K562 treated with DMSO at 1 percent for 24 hours (cell line): Measurements from ENCODE around the gene CD79B. TPM values are rescaled to one million over a fixed set of nuclear protein-coding genes. Genes with fewer than 3 reads are reported as not detected.

Experiments
- total RNA-seq: library from RNA; unstranded; fragments of 300-600 nt; gene quantifications from 2 replicates; pipeline ENCODE4 v1.2.3, GENCODE V29; 2022; ENCODE audit warnings: low read depth; ENCODE audit not compliant: insufficient read depth

The CD79B gene
- total RNA-seq: 0.27 TPM in 1 of 2 replicates, not detected in the other

GRCh38 chr17:63931981-63932561 is at the start of gene CD79B:
Gene CD79B (minus strand): TSS chr17:63932331. CDS start chr17:63932261, 70 bp downstream.

GRCh38 chr17:63972796-63973195 is 40.7 kb upstream of the CD79B start, which contains the start of gene SCN4A:
Gene SCN4A (minus strand): TSS chr17:63972918. CDS start chr17:63972841, 77 bp downstream.

GRCh38 chr17:63918789-63919305 is 13.3 kb downstream of the CD79B start, which contains the start of gene GH1:
Gene GH1 (minus strand): TSS chr17:63918839. CDS start chr17:63918776, 63 bp downstream.

GRCh38 chr17:63911041-63911635 is 21.0 kb downstream of the CD79B start, which contains the start of gene CSHL1:
Gene CSHL1 (minus strand): TSS chr17:63911258. CDS start chr17:63911196, 62 bp downstream.

GRCh38 chr17:63896524-63897354 is 35.4 kb downstream of the CD79B start, which contains the start of gene CSH1:
Gene CSH1 (minus strand): TSS chr17:63896574. CDS start chr17:63896511, 63 bp downstream.

GRCh38 chr17:63881935-63882601 is 50.1 kb downstream of the CD79B start, which contains the start of gene GH2:
Gene GH2 (minus strand): TSS chr17:63881944. CDS start chr17:63881801, 143 bp downstream.

Other genes starting within 250 kb of the CD79B start
- gene LIMD2, start 232.2 kb downstream of the CD79B start, total RNA-seq: 6.0 and 9.2 TPM in 2 replicates
- gene STRADA, start 190.5 kb downstream of the CD79B start, total RNA-seq: 45.4 and 47.0 TPM in 2 replicates
- 57.2 and 62.5 TPM in 2 replicates for gene CCDC47, start 158.7 kb downstream of the CD79B start, total RNA-seq
- 37.1 and 46.5 TPM in 2 replicates for gene DDX42, start 158.2 kb downstream of the CD79B start, total RNA-seq
- gene PSMC5, start 104.9 kb downstream of the CD79B start, total RNA-seq: 172 and 182 TPM in 2 replicates
- gene FTSJ3, start 104.7 kb downstream of the CD79B start, total RNA-seq: 26.5 and 33.7 TPM in 2 replicates
- 87.9 and 96.8 TPM in 2 replicates for gene SMARCD2, start 89.6 kb downstream of the CD79B start, total RNA-seq
- 0.38 and 1.4 TPM in 2 replicates for gene CSH2, start 58.7 kb downstream of the CD79B start, total RNA-seq
- gene GH2, start 50.4 kb downstream of the CD79B start, total RNA-seq: not detected in 2 replicates
- gene CSH1, start 35.8 kb downstream of the CD79B start, total RNA-seq: not detected in 2 replicates
- not detected in 2 replicates for gene CSHL1, start 21.1 kb downstream of the CD79B start, total RNA-seq
- not detected in 2 replicates for gene GH1, start 13.5 kb downstream of the CD79B start, total RNA-seq
- 0.43 and 0.53 TPM in 2 replicates for gene SCN4A, start 40.6 kb upstream of the CD79B start, total RNA-seq
- 1.9 and 2.2 TPM in 2 replicates for gene PRR29, start 66.0 kb upstream of the CD79B start, total RNA-seq
- 59.1 and 64.1 TPM in 2 replicates for gene ICAM2, start 88.3 kb upstream of the CD79B start, total RNA-seq
- gene ERN1, start 197.8 kb upstream of the CD79B start, total RNA-seq: 17.5 and 17.8 TPM in 2 replicates